Duodenal mucosa (tissue), 2 donors: Measurements from ENCODE around the gene TUBGCP3.
"Not testable (repeated sequence)": the region's sequence is repeated elsewhere in the genome, so short reads cannot be mapped to it uniquely, and the experiment has no call there.

ENCODE experiments used
- H3K27ac ChIP-seq: one replicate; pipeline ENCODE4 v1.7.0; 2013; ENCODE audit warnings: low read depth, low read length
- H3K27me3 ChIP-seq, 2 donors: one replicate each; pipeline ENCODE4 v1.7.0; 2013; ENCODE audit warnings: low read length in 2 of 2, control low read depth in 1 of 2; ENCODE audit not compliant: insufficient read depth in 2 of 2, control insufficient read depth in 1 of 2
- H3K36me3 ChIP-seq, 2 donors: one replicate each; pipeline ENCODE4 v1.7.0; 2013; ENCODE audit warnings: low read length in 2 of 2, control low read depth in 1 of 2; ENCODE audit not compliant: insufficient read depth in 2 of 2, control insufficient read depth in 1 of 2
- H3K4me1 ChIP-seq, 2 donors: one replicate each; pipeline ENCODE4 v1.7.0; 2013; ENCODE audit warnings: low read length in 2 of 2, control low read depth in 1 of 2; ENCODE audit not compliant: insufficient read depth in 2 of 2, control insufficient read depth in 1 of 2
- H3K4me3 ChIP-seq, 2 donors: one replicate each; pipeline ENCODE4 v1.7.0; 2013; ENCODE audit warnings: low read length in 2 of 2, low read depth in 1 of 2
- H3K9ac ChIP-seq, 2 donors: one replicate each; pipeline ENCODE4 v1.7.0; 2013; ENCODE audit warnings: low read length in 2 of 2, low read depth in 1 of 2
- H3K9me3 ChIP-seq, 2 donors: one replicate each; pipeline ENCODE4 v1.7.0; 2013; ENCODE audit warnings: low read length in 2 of 2, control low read depth in 1 of 2; ENCODE audit not compliant: control insufficient read depth in 1 of 2

Gene TUBGCP3

DNA sequence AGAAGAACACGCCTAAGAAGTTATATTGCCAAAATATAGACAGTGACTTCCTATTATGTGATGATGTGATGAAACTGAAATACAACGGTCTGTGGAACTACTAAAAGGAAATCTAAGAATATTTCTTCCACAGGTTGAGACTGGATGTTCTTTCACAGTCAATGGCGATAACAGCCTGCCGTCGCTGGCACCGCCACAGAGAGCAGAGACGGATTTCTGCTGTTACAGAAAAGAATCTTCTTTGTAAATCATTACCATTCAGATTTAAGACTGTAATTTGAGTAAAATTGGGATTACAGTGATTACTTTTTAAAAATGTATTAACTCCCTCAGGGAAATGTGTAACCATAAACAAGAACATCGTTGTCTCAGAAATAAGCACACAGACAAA, 100.8 kb downstream of the TUBGCP3 start:
- H3K36me3 ChIP-seq, result peaks cover 4 to 27% of the 10 kb centered on the region in 2 donors
- H3K27ac ChIP-seq, result no peak overlapping the region
- no peaks in the 10 kb centered on the region for H3K4me1 ChIP-seq
- H3K27me3 ChIP-seq, result no peaks in the 10 kb centered on the region
- no peak overlapping the region for H3K4me3 ChIP-seq
- H3K9ac ChIP-seq, result no peak overlapping the region
- no peaks in the 10 kb centered on the region for H3K9me3 ChIP-seq

DNA sequence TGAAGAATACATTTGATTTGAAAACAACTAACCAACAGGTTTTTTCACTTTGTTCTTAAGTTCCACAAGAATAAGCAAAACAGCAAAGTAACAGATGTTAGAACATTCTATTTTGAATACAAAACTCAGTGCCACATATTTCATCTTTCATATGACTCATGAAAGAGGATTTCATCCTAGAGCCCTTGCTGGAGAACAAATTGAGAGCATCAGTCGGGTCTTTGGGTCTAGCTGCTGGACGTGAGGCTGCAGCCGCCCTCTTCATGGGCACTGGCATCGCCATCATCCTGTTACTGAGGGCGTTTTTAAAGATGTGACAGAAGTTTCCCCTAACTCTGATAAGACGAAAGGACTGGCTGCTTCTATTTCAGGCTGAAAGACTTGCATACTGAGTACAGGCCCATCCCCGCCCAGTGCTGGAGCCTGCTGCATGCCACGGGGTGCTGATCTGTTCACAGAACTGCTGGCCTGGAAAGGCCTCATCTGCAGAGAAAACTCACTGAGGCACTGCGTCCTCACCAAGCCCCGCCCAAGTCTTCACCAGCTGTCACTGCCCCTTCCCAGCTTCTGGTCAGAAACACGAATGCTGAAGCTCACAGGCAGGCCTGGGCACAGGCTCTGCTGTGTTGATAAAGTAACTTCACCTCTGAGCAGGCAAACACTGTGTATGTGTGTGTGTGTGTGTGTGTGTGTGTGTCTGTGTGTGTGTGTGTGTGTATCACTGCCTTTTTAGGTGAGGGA, 101.4 kb downstream of the TUBGCP3 start:
- H3K27me3 ChIP-seq, result no peaks in the 10 kb centered on the region
- no peaks in the 10 kb centered on the region for H3K4me1 ChIP-seq
- H3K9ac ChIP-seq, result no peak overlapping the region
- H3K27ac ChIP-seq, result no peak overlapping the region
- peaks cover 4 to 27% of the 10 kb centered on the region in 2 donors for H3K36me3 ChIP-seq
- no peak overlapping the region for H3K4me3 ChIP-seq
- peaks cover 1% of the 10 kb centered on the region in 2 donors for H3K9me3 ChIP-seq

DNA sequence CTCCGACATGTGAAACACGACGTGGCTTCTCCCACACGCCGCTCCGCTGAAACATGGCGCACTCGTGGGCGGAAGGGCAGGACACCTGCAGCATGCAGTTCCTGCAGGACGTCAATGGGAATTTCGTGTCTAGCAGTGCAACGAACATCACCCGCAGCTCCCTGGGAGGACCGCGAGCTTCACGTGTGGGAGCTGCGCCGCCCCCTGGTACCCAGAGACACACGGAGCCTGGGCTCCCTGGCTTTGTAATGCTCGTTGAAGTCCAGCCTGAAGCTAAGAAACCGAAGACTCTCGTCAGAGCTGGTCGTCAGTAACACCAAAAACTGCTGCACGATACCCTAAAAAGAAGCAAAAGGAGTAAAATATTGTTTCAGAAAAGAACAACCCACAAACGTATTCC, 102.1 kb downstream of the TUBGCP3 start:
- not testable (repeated sequence) for H3K9ac ChIP-seq, H3K4me3 ChIP-seq, H3K27ac ChIP-seq, H3K27me3 ChIP-seq, H3K9me3 ChIP-seq, H3K4me1 ChIP-seq
- peaks cover 4 to 27% of the 10 kb centered on the region in 2 donors for H3K36me3 ChIP-seq

GRCh38 chr13:112483299-112483698, 104.7 kb downstream of the TUBGCP3 start:
- Histone ChIP-seq H3K4me1 (no peaks in the 10 kb centered on the region), H3K9me3 (peaks cover 3 to 8% of the 10 kb centered on the region in 2 donors), H3K4me3 (no peak overlapping the region), H3K9ac (no peak overlapping the region), H3K36me3 (peaks cover 4 to 25% of the 10 kb centered on the region in 2 donors), H3K27me3 (no peaks in the 10 kb centered on the region), H3K27ac (no peak overlapping the region)

DNA sequence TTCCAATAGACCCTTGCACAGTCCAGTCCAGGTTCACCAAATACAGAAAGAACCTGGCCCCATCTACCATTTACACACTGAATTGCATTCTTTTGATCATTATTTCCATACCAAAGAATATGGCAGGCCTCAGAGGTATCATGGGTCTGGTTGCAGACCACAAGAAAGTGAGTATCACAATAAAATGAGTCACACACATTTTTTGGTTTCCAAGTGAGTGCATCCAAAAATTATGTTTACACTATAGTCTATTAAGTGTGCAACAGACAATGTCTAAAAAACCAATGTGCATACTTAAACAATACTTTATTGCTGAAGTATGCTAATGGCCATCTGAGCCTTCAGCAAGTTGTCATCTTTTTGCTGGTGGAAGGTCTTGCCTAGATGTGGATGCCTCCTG, 106.5 kb downstream of the TUBGCP3 start:
- H3K27me3 ChIP-seq, result no peaks in the 10 kb centered on the region
- H3K4me1 ChIP-seq, result no peaks in the 10 kb centered on the region
- no peak overlapping the region for H3K27ac ChIP-seq
- H3K9me3 ChIP-seq, result peaks cover 3 to 8% of the 10 kb centered on the region in 2 donors
- no peak overlapping the region for H3K4me3 ChIP-seq
- H3K9ac ChIP-seq, result no peak overlapping the region
- H3K36me3 ChIP-seq, result peaks cover 2 to 15% of the 10 kb centered on the region in 2 donors

DNA sequence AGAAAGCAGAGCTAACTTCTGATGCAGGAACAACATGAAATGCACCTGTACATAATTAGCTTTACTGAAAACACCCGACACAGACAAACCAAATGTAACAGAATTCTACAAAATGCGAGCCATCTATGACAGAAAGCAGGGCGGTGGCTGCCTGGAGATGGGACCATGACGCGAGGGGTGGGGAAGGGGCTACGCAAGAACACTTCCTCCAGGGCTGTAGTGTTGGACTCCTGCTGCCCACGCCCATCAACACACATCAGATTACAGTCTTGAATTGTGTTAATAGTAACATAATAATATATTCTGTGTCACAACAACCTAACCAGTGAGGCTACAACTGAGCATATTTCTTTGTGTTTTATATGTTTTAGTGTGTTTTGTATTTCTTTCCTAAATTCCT, 108.6 kb downstream of the TUBGCP3 start:
- H3K27ac ChIP-seq, result no peak overlapping the region
- peaks cover 0 to 5% of the 10 kb centered on the region in 2 donors for H3K4me1 ChIP-seq
- peaks cover 0 to 3% of the 10 kb centered on the region in 2 donors for H3K36me3 ChIP-seq
- no peak overlapping the region for H3K9ac ChIP-seq
- no peaks in the 10 kb centered on the region for H3K27me3 ChIP-seq
- peaks cover 3 to 8% of the 10 kb centered on the region in 2 donors for H3K9me3 ChIP-seq
- H3K4me3 ChIP-seq, result no peak overlapping the region

DNA sequence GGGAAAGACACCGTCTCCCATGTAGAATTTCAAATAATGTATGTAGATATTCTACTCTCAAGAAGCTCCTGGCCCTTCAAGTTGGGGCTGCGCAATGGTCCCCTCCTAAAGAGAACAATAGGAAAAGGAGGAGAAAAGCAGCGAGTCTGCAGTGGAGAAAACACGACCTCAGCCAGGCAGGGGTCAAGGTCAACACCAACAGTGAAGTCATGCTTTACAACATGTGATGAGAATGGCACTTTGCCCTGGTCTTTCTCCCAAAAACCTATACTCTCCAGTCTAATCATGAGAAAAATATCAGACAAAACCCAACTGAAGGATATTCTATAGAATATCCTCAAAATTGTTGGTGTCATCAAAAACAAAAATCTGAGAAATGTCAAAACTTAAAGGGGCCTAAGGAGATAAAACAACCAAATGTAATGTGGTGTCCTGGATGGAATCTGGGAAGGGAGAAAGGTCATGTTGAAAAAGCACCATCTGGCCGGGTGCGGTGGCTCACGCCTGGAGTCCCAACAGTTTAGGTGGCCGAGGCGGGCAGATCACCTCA, 110.8 kb downstream of the TUBGCP3 start:
- Histone ChIP-seq H3K27ac (no peak overlapping the region), H3K27me3 (no peaks in the 10 kb centered on the region), H3K4me3 (no peak overlapping the region), H3K4me1 (peaks cover 0 to 5% of the 10 kb centered on the region in 2 donors), H3K9ac (no peak overlapping the region), H3K9me3 (peaks cover 3 to 8% of the 10 kb centered on the region in 2 donors), H3K36me3 (no peaks in the 10 kb centered on the region)

DNA sequence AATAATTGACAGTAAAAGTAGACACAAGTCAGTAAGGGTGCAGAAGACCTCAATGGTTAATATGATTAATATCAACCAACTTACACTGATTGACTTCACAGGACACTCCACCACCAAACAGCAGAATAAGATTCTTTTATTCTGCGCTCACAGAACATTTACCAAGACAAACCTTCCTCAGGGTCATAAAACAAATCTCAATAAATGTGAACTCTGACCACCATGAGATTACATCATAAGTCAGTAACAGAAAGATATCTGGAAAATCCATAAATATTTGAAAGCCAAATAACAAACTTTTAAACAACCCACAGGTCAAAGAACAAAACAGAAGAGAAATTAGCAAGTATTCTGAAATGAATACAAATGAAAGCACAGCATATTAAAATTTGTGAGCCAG, 112.1 kb downstream of the TUBGCP3 start:
- no peaks in the 10 kb centered on the region for H3K36me3 ChIP-seq
- no peaks in the 10 kb centered on the region for H3K27me3 ChIP-seq
- H3K9ac ChIP-seq, result no peak overlapping the region
- no peaks in the 10 kb centered on the region for H3K9me3 ChIP-seq
- no peak overlapping the region for H3K27ac ChIP-seq
- H3K4me3 ChIP-seq, result no peak overlapping the region
- peaks cover 0 to 5% of the 10 kb centered on the region in 2 donors for H3K4me1 ChIP-seq

GRCh38 chr13:112474869-112475268, 113.1 kb downstream of the TUBGCP3 start:
- peaks cover 0 to 5% of the 10 kb centered on the region in 2 donors for H3K4me1 ChIP-seq
- no peak overlapping the region for H3K27ac ChIP-seq
- H3K4me3 ChIP-seq, result no peak overlapping the region
- no peaks in the 10 kb centered on the region for H3K36me3 ChIP-seq
- no peaks in the 10 kb centered on the region for H3K9me3 ChIP-seq
- H3K9ac ChIP-seq, result no peak overlapping the region
- no peaks in the 10 kb centered on the region for H3K27me3 ChIP-seq

- Histone ChIP-seq H3K36me3 (no peaks in the 10 kb centered on the region), H3K9ac (no peak overlapping the region), H3K4me1 (peaks cover 0 to 5% of the 10 kb centered on the region in 2 donors), H3K4me3 (no peak overlapping the region), H3K27me3 (no peaks in the 10 kb centered on the region), H3K9me3 (no peaks in the 10 kb centered on the region), H3K27ac (no peak overlapping the region)
Observed at GRCh38 chr13:112473818-112474217, 114.1 kb downstream of the TUBGCP3 start.
